GM19239 (cell line): Measurements from ENCODE around the gene CGRRF1.
A peak's percentile ranks its signal among the peaks of the same experiment; 100 is the strongest.

Experiments
- DNase-seq: peaks from one replicate; pipeline ENCODE4 v3.0.0; 2011; ENCODE audit warnings: low spot score; ENCODE audit not compliant: insufficient read length
- FAIRE-seq: peaks from 2 replicates; lab custom pipeline; 2011; peaks lifted over from hg19 to GRCh38; lab: Jason Lieb, UNC

The CGRRF1 gene

DNA sequence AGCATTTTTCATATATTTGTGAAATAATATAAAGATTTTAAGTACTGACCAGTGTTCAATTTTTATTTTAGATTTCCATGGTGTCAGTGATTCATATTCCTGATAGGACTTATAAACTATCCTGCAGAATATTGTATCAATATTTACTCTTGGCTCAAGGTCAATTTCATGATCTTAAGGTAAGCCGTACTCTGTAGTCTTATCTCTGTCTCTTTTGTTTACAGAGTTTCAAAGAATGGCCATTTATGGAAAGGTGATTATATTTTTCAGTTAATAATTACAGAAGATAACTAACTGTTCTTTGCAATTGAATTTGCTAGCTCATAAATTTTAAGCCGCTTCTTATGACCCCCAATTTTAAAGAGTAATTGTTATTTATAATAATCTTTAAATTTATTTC is 27.9 kb downstream of the CGRRF1 start:
- FAIRE-seq: no peak
- DNase-seq: no peak

DNA sequence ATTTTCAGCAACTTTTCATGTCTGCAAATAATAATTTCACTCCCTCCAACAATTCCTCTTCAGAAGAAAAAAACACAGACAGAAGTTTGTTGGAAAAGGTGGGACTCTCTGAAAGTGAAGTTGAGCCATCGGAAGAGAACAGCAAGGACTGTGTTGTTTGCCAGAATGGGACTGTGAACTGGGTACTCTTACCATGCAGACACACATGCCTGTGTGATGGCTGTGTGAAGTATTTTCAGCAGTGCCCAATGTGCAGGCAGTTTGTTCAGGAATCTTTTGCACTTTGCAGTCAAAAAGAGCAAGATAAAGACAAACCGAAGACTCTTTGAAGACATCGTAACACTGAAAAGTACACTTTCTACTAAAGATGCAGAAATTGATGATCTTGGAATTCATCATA is 28.3 kb downstream of the CGRRF1 start:
- FAIRE-seq (no peak), DNase-seq (no peak)

DNA sequence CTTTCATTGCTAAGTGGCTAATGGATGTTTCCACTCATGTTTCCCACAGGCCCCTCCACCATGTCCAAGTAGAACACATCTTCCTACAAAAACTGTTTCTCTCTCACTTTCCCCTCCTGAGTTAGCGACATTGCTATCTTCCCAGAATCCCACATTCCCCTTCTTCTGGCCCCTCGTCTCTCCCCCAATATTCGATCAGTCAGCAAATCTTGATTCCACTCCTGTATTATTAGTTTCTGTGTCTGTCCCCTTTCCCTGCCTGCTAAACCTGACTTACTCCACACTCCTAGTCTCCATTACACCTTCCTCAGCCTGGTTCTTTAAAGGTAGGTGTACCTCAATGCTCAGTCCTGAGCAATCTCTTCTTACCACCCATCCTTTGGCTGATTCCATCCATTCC is 37.9 kb downstream of the CGRRF1 start:
- no peak for FAIRE-seq
- DNase-seq: no peak

DNA sequence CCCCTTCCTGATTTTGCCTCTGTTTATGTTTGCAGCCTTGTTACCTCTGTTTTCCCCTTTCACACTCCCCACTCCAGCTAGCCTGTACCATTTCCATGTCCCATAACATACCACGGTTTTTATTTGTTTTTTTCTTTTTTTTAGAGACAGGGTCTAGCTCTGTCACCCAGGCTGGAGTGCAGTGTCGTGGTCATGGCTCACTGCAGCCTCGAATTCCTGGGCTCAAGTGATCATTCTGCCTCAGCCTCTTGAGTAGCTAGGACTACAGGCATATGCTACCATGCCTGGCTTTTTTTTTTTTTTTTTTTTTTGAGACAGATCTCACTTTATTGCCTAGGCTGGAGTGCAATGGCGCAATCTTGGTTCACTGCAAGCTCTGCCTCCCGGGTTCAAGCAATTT is 38.8 kb downstream of the CGRRF1 start:
- DNase-seq: no peak
- FAIRE-seq: no peak

DNA sequence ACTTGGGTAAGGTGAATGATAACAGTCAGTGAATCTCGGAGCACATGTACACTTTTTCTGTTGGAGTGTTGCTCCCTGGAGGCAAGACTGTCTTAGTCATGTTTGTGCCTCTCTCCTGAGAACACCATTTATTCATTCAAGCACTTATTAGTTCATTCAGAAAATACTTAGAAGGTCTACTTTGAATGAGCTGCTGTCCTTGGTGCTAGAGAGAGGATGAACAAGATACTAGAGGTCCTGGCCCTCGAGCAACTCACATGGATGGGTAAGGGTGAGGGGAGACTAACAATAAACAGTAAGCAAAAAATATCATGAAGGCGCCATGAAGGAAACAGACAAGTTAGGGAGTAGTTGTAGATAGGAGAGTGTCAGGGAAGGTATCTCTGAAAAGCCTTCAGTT is 40.2 kb downstream of the CGRRF1 start:
- DNase-seq (no peak), FAIRE-seq (no peak)

DNA sequence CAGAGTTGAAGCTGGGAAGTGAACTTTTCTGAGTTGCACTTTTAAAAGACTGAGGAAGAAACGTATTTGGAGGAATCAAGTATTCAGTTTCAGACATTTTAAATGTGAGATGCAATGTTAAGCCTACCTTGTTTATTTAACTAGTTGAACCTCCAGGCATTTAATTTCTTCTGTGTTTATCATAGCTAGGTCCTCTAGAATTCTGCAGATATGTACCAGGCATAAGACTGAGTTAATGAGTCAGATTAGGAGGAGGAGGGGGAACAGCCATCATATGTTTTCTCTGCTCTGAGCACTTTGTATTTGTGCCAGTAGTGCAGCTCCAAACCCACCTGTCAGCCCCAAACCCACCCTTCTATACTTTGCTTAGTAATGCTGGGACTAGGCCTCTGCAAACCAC is 40.8 kb downstream of the CGRRF1 start:
- FAIRE-seq: no peak

DNA sequence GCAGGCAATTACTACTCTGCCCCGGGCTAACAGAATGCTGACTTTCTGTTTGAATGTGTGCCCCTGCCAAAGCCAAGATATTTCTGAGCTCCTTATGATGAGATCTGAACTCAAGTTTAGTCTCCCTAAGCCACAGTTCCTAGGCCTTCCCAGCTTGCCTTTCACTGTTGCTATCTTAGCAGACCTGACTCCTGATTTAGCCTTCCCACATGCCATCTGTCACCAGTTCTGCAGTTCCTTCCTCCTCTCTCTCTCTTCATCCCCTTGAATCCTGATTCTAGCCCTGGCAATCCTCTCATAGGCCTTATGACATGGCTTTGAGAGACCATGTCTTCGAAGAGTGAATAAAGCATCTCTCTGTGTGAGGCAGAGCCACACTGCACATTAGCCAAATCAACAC is 44.7 kb downstream of the CGRRF1 start:
- no peak for FAIRE-seq

More for the DNA sequence above, 40.8 kb downstream of the CGRRF1 start:
- DNase-seq: no peak

DNA sequence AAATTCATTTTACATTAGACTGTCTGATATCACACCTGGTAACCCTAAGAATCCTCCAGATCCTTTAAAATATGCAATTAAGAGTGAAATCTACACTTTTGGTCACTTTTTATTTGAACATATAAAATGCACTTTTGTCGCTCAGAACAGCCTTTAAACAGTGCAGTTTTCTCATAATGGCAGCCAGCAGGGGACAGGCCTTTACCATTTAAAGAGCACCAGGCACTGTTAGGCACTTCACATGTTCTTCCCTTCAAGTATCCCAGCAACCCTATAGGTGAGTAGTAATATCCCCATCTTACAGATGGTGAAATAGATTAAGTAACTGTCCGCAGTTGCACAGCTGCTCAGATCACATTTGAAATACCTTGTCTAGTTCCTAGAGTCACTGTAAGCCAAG is 45.9 kb downstream of the CGRRF1 start:
- FAIRE-seq: no peak
- DNase-seq: no peak

More for the DNA sequence above, 44.7 kb downstream of the CGRRF1 start:
- DNase-seq: no peak

DNA sequence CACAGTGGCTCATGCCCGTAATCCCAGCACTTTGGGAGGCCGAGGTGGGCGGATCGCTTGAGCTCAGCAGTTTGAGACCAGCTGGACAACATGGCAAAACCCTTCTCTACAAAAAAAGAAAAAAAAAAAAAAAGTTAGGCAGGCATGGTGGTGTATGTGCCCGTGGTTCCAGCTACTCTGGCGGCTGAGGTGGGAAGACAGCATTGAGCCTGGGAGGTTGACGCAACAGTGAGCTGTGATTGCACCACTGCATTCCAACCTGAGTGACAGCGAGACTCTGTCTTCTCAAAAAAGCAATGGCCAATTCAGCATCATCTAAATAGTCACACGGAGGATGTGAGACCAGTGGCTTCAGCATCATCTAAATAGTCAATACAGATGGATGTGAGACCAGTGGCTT is 46.8 kb downstream of the CGRRF1 start:
- DNase-seq (no peak), FAIRE-seq (no peak)

DNA sequence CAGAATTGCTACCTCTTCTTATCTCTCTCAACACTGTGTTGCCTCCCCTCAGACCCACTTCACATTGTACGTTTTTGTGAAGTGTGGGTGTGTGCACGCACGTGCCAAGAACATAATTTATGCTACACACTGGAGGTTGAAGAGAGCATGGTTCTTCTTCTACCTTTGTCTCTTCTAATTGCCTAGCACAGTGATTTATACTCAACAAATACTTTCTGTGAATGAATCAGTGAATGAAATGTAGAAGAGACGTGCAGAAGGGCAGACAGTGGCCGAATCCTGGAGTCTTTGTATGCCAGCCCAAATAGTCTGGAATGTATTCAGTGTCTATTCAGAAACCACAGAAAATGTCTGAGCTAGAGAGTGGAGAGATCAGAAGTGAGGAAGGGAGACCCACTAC is 52.6 kb downstream of the CGRRF1 start:
- DNase-seq (no peak), FAIRE-seq (no peak)

DNA sequence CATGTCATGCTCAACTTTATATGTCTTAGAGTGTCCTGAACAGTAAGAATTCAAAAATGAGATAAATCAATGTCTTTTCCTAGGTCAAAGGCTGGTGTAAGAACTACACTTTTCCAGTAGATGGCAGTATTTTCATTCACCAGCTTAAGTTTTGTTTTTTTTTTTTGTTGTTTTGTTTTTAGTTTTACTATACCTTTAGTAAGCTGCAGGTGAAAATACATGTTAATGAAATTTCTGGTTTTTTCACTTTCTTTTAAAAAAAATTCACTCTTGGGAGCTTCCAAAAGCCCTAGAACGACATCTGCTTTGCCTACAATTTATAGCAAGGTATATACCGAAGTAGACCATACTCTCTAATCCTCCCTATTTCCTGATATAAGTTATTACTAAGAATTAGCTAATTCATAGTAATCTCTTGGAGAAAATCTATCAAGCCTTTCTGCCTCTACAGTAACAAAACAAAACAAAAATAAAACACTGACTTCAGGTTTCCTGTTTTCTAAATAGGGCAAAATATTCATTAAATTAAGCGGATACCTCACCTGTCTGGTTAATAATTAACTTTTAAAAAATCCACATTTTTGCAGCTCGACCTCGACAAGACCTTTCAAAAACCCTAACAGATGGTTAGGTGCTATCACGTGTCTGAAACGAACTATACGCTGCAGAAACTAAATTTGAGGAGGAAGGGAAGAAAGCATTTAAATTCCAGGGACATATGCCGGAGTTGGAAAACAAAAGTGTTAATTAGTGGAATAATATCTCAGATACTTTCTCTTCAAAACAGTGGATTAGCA is 54.6 kb downstream of the CGRRF1 start:
- FAIRE-seq: peak; percentile 85
- peak; percentile 8 for DNase-seq

DNA sequence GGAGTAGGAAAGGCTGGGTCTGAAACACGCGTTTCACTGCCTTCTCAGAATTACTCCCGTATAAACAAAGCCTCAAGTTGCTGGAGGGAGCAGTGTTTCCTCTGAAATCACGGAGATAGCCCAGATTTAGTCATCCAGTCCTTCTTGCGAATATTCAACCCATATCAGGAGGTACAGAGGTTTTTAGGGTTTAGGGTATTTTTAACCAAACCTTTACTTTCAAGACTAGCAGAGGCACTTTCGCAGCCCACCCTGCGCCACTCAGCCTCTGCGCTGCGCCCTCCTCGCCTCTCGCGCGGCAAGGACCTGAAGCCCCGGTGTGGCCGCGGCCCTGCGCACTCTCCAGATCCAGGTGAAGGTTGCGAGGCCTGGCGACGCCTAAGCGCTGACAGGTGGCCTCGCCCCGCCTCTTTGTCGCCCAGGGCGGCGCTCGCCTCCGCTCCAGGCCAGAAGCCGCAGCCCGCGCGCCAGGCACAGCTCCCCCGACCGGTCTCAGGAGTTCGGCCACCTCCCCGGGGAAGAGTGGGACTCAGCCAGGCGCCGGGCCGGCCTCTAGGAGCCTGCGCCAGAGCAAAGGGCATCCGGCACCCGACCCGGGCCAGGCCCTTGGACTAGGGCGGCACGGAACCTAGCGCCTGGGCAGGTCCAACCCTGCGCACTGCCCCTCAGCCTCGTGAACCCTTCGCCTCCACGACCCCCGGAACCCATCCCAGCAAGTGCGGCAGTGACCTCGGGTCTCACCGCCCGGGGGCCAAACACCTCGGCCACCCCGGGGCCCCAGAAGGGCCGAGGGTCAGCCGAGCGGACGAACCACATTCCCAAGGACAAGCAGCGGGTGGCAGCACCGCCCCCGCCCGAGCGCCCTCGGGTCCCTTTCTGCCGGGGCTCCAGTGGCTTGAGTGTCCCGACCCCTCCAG is 55.4 kb downstream of the CGRRF1 start:
- peak; percentile 60 for DNase-seq

DNA sequence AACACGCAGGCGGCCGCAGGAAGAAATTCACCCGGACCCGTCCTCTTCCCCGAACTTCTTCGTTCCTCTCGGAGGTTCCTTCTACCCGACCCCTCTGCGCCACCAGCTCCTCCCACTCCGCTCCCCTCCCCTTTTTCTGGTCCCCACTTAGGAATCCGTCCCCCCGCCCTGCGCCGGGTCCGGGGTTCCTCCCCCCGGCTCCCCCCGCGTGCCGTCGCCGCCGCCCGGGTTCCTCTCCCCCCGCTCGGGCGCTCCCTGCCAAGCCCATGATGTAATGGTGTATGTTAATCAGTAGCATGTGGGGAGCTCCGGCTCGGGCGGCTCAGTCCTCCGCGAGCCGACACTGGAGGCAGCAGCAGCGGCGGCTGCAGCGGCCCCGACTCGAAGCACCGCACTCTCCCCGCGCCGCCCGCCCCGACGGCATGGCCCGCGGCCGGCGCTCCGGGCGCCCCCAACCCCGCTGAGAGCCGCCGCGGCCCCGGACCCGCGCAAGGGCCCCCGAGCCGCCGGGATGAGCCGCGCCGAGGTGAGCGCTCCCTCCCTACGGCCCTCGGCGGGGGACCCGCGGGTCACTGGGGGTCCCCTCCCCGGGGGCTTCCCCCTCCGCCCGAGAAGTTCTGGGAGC is 56.2 kb downstream of the CGRRF1 start:
- FAIRE-seq (peak; percentile 80), DNase-seq (peak; percentile 80)

More for the DNA sequence above, 55.4 kb downstream of the CGRRF1 start:
- peak; percentile 80 for FAIRE-seq

DNA sequence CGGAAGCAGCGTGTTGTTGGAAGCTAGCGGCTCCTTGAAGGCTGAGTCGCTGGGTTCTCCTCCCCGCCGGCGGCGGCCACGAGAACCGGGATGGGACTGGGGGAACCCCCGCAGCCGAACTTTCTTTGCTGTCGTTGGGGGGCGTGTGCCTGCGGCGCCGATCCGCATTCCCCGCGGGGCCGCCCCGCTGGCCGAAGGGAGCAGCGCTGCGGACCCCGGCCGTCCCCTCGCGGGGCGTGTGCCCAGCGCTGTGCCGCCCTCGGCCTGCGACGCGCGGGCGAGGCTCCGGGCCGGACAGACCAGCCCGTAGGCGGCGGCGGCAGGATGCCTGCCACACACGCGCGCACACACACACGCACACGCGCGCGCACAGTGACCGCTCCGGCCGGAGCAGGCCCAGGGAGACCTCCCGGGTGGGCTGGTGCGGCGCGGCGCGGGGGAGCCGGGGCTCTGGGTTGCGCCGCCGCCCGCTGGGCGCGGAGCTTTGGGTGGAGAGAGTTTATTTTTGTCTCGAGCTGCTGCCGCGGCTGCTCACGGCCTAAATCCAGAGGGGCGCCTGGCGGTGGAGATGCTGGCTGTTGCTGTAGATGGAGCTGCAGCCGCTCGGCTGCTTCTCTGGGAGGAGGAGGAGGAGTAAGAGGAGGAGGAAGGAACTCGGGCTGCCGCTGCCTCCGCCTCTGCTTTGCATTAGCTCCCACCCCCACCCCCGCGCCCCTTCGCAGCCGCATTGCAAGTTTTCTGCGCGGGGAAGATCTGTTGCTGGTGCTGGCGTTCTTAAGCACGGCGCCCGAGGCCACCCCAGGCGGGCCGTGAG is 56.9 kb downstream of the CGRRF1 start, which contains the start of gene SAMD4A:
TSS of gene SAMD4A (plus strand) at position 719 of the 814 bp plus-strand sequence. CDS start 789 bp downstream, outside the sequence.
- FAIRE-seq (peak; percentile 33), DNase-seq (peak; percentile 53)

DNA sequence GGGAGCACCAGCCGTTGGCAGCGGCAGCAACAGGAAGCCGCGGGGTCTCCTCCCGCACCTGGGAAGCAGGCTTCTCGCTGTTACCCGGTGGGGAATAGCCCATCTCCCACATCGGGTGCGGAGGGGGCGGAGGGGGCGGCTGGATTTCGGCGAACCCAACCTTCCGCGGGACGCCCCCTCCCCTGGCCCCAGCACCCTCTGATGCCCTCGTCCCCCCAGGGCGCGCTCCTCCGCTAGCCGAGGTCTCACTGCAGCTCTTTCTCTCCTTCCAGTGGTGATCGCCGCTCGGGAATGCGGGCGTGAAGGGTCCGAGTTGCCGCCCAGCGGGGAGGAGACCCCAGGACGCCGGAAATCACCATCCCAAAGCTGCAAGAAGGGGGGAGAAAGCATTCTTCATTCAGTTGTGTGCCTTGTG is 57.5 kb downstream of the CGRRF1 start:
- no peak for DNase-seq
- peak; percentile 52 for FAIRE-seq

DNA sequence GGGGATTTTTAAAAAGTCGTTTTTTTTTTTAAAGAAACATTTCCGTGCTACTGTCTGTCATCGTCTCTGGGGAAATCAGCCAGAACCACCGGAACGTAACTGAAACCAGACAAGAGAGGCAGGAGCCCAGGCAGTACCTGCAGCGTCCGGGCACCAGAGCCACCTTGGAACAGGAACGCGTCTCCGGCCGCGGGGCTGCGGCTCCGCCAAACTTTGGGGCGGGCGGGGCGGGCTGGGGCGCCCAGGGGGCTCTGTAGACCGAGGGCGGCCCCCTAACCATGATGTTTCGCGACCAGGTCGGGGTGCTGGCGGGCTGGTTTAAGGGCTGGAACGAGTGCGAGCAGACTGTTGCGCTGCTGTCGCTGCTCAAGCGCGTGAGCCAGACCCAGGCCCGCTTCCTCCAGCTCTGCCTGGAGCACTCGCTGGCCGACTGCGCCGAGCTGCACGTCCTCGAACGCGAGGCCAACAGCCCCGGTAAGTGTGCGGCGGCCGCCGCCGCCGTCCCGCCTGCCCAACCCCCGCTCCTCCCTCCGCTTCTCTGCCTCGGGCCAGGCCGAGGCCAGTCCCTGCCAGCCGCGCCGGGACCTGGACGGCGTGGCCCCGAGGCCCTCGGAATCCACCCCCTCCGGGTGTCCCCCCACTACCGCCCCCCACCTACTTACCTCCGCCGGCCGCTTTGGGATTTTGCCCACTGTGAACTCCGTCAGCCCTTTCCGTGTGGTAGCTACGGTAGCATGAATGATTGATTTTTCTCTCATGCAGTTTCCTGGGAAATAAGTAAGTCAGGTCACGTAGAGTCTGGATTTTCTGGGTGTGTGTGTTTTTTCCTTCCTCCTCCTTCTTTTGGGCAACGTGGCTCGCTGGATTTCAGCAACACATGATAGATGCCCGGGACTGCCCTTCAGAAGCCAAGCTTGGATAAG is 58.2 kb downstream of the CGRRF1 start:
- DNase-seq (peak; percentile 53), FAIRE-seq (peak; percentile 26)

DNA sequence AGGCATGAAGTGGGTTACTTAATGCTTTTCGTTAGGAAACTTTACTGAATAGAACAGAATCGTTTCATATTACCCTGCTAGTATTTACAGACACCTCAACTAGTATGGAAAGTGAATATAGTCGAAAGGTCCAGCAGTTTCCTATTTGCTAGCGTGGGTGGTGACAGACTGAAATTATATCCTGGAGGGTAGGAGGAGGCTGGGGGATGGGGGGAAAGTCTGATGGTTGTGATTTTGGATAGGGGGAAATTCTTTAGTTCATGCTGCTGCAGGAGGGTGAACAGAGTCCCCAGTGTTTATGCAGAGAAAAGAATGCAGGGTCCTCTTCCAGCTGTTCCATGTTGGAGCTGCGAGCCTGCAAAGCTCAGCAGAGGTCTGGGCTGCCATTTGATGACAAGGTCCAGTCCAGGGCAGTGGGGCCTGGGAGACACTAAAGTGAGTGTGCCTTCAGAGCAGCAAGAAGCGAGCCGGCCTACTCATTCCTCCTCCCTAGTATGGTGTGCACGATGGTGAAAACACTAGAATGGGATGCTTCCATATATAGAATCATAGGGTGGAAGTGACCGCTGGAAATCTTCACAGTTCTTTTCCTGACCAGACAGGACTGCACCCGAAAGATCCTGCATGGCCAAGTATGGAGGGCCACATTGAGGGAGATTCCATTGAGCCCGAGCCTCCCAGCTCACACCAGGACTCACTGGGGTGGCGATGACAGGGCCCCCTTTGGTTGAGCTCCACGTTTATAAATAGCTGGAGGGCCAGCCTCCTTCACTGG is 59.3 kb downstream of the CGRRF1 start:
- peak; percentile 42 for FAIRE-seq
- DNase-seq: no peak

DNA sequence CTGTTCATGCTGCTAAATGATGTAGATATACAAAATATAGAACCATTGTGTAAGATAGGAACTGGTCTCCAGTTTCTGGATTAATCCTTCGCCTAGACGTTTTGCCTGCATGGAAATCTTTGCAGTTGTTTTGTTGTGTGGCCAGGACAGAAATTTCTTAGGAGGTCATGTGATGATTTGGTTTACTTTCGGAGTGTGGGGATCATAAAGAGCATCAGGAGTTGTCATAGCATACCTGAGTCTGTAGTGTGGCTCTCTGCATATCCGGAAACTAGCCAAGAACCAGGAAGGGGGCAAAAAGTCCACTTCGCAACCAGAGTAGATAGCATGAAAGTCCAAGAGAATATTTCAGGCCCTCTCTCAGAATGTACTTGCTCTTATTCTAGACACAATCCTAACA is 60.3 kb downstream of the CGRRF1 start:
- DNase-seq (no peak), FAIRE-seq (no peak)
